SIG-M5 treated with dmso at 0.1 percent for 504 hours (cell line): ENCODE measurements around the gene KIF21A.
"Not testable (repeated sequence)": the region's sequence is repeated elsewhere in the genome, so short reads cannot be mapped to it uniquely, and the experiment has no call there.

Source experiments
- DNase-seq: peaks from one replicate; lab custom pipeline; 2025; ENCODE audit not compliant: unreplicated experiment; lab: John Stamatoyannopoulos, UW

KIF21A gene

GRCh38 chr12:39351153-39351552, 91.8 kb downstream of the KIF21A start:
- no peak for DNase-seq

DNA sequence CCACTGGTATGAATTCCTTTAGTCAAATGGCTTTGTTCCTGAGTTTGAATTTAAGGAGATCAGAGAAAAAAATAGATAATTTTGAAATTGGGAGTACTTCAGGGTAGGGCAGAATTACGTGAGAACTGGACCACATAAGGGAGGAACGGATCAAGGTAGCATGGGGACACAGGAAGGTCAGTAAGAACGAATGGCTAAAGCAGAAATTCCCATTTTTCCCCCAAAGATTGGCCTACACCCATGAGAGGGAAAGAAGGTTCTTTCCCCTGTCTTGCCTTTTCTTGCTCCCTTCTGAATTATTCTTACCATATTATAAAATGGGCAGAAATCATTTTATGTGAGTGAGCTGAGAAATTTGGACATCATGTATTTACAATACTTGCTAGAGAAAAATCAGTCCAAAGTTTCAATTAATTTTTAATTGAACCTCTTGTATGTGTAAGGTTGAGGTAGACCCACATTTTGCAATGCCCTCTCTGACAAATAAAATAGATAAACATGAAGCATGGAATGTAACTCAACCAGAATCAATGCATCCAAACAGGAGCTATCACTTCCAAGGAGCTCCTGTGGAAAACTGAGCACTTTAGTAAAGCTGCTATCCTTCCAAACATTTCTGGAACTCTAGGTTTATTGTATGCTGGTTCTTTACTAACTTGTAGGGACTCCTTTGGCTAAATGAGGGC, 93.8 kb downstream of the KIF21A start:
- DNase-seq: no peak

DNA sequence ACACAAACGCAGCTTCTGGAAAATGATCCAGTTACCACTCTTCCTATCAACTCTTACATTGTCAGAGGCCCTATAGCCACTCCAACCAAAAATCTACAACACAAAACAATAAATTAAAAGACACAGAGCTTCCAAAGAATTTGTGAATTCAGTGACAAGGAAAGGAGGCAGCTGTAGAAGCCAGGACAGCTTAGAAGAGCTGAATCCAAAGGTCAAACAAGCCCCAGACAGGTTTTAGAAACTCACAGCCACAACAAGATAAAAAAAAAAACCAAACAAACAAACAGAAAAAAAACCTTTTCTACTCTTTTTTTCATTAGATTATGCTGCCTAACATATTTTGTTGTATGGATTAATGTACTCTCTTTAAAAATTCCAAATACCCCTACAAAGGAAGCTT, 94.4 kb downstream of the KIF21A start:
- no peak for DNase-seq

DNA sequence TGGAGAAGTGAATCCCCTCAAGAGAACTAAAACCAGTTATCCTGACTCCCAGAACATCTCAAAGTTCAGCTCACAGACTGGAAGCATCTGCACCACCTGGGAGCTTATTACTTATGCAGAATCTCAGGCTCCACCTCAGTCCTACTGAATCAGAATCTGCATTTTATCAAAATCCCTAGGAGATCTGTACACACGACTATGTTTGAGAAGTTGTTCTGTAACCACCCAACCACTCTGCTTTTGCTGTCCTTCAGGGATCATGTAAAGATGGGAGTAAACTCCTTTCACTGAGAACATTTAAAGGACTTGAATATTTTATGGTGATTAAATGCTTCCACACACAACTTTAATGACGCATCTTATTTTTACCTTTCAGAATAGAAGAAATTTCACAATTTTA, 98.0 kb downstream of the KIF21A start:
- DNase-seq: no peak

GRCh38 chr12:39343665-39344064, 99.3 kb downstream of the KIF21A start:
- no peak for DNase-seq

GRCh38 chr12:39341761-39342160, 101.2 kb downstream of the KIF21A start:
- DNase-seq: no peak

DNA sequence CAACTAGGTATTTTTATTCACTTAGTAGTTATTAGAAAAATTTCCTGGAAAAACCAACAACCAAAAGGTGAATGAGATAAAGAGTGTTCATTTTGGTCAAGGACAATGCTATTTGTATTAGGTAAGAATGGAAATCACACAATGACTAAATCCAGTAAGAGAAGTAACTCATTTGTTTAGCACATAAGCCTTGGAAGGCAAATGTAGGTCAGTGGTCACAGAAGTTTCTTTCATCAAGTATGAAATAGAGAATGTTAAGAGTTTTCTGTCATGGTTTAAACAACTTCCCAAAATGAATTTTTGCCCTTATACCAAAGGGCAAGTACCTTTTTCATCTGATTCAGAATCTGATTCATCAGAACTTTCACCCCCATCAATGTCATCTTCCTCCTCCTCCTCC, 101.7 kb downstream of the KIF21A start:
- no peak for DNase-seq

- no peak for DNase-seq
Observed at GRCh38 chr12:39332661-39333175, 110.2 kb downstream of the KIF21A start.

- DNase-seq: no peak
Observed at GRCh38 chr12:39331539-39332261, 111.2 kb downstream of the KIF21A start.

DNA sequence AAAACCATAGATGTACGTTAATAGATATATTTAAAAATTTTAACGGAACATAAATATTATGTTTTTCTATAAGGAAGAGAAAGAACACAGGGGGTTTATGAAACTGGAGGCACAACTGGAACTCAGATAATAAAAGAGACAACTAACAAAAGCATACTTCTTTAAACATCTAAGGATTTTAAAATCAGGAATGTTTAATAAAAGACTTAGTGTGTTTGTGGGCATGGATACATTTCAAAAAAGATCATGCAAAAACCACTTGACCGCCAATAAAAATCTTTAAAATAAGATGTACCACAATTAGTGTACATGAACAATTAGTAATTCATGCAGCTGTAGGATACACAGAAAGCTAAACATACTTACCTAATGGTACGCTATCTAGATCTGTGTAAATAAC, 113.0 kb downstream of the KIF21A start:
- DNase-seq: no peak

GRCh38 chr12:39329018-39329417, 113.9 kb downstream of the KIF21A start:
- no peak for DNase-seq

DNA sequence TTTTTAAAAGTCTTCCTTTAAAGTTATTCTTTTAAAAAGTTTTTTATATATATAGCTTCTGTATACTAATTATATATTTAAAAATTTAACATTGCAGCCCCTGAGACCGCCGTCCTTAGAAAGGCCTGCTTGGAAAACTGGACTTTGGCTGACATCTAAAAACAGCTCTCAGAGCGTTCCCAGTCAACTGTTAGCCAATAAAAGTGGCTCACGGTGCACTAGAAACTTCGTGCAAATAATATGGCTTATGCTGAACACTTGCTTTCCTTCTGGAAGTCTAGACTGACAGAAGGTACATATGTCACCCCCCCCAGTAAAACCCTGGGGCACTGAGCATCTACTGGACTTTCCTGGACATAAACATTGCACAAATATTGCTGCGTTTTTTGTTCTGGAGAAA, 115.0 kb downstream of the KIF21A start:
- DNase-seq: no peak

DNA sequence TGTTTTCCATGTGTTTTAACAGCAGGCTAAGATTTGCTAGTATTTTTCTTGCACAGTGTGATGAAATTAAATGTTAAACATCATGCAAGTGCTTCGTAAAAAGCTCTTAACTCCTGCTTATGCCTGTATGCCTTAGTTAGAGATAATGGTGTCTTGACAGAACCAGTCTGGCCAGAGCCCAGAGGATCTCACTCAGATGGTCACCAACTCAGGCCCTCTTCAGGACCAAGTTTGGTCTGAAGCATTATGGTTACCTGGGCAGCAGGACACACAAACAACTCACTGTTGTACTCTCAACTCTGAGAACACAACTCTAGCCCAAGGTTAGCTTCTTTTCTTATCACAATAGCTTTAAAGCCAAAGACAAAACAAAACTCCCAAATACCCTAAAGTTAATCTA, 115.4 kb downstream of the KIF21A start:
- no peak for DNase-seq

GRCh38 chr12:39319180-39319579, 123.7 kb downstream of the KIF21A start:
- no peak for DNase-seq

DNA sequence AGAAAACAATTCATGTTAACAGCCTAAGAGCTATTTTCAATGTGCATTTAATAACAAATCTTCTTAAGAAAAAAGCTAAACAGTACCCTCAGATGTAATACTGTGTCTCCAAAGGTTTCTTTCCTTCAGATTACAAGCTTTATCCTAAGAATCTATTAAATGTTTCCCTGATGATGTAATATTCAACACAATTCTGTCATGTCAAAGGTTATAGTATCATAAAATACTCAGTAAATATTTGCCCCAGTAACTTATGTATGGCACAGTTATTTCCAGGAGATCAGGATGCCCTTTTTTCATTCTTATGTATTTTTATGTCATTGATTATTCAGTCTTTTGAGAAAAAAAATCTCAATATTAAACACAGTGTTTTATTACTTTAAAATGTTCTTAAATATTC, 128.4 kb downstream of the KIF21A start:
- no peak for DNase-seq

DNA sequence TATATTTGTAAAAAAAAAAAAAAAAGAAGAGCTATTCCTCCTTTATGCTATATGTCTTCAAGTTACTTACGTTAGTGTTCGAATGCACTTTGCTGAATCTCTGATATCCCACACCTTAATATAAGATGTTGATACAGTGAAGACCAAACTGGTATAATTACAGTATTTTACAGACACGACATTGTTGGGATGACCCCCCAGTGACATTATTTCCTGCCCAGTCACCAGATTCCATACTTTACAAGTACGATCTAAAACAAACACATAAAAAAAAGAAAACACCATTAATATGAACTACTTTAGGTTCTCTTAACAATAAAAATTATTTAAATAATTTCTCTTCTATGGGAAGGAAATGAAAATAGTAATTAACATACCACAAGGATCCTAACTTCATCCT, 133.4 kb downstream of the KIF21A start:
- no peak for DNase-seq

DNA sequence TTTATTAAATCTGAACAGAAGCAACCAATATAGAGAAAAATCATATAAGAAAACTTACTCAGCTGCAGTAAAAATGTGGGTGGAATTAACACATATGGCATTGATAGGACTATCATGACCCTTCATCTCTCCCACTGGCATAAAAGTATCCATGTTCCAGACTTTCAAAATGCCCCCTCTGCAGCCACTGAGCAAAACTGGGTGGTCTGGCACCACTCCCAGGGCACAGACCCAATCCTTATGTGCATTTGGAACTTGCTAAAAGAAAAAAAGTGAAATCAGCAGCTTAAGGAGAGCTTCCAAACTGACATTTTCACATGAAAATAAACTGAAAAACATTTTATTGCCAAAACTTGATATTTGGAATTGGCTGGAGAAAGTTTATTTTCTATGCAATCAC, 141.5 kb downstream of the KIF21A start:
- no peak for DNase-seq

GRCh38 chr12:39300799-39301198, 142.1 kb downstream of the KIF21A start:
- no peak for DNase-seq

DNA sequence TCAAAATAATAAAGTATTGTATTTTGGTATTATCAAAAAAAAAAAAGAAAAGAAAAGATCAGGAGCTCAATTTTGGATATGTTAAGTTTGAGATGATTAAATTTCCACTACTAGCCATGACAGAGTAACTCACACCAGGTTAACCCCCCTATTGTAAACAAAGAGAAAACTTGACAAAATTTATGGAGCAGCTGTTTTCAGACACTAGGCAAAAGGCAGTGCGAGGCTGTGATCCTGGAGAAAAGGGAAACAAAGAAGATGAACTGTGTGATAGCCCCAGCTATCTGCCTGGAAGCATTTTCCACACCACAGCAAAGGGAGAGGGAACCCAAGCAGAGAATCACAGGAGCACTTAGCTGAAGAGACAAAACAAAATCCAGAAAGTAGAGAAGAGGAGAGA, 145.0 kb downstream of the KIF21A start:
- no peak for DNase-seq

DNA sequence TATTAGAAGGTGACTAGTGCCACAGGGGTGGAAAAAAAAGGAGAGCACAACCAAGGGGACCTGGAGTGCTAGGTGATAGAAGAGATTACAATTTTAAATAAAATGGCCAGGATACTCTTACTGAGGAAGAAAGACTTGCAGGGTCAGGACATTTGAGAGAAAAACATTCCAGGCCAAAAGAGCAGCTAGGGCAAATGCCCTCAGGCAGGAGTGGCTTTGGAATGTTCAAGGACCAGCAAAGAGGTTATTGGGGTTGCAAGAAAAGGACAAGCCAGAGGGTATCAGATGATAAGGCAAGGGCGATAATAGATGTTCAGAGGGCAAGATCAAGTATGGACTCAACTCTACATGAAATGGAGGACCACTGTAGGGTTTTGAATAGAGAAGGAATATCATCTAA, 146.4 kb downstream of the KIF21A start:
- DNase-seq: no peak

DNA sequence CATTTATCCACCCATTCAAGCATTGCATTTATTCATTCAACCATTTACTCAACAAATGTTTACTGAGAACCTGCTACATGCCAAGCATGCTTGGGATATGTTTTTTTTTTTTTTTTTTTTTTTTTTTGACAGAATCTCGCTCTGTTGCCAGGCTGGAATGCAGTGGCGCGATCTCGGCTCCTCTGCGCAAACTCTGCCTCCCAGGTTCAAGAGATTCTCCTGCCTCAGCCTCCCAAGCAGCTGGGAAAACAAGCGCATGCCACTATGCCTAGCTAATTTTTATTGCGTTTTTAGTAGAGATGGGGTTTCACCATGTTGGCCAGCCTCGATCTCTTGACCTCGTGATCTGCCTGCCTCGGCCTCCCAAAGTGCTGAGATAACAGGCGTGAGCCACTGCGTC, 147.3 kb downstream of the KIF21A start:
- DNase-seq: not testable (repeated sequence)

DNA sequence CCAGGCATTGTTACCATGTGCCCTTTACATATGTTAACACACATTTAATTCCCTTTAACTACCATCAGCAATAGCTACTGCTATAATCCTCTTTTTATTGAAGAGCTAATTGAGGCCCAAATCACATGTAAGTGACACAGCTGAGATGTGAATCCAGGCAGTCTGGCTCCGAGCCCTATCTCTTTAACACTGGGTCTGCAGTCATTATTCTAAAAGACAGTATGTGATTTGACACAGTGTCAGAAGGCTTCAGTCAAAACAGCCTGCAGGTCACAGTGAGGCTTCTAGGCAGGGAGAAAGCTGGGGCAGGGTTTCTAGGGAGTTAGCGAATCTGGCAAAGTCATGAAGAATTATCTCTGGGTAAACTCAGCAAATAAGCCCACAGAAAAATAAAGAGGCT, 148.2 kb downstream of the KIF21A start:
- DNase-seq: no peak
